ENCODE results near the gene KSR2. TPM values are rescaled to one million over a fixed set of nuclear protein-coding genes. Genes with fewer than 3 reads are reported as not detected.

Gene KSR2
- polyA plus RNA-seq, 1 experiment, result not detected

DNA sequence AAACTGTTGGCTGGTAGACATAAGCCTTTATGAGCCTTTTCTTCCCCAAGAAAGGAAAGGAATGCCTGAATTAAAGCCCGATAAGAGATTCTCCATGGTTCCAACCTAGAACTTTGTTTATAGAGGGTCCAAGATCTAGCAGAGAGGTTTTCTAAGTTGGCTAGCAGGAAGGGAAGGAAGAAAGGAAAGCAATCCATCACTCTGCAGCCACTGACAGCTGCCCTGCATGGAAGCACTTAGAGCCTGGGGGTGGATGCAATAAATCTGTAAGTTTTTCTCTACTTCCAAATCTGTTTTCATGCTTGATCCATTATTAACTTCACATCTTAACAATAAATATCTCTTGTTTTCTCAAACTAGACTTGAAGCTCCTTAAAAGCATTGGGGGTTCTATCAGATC, 224.4 kb downstream of the KSR2 start:
- Histone ChIP-seq H3K27me3 (ENCODE audit: control insufficient read depth, insufficient read depth, low read length) (no peaks in the 10 kb centered on the region), H3K4me3 (ENCODE audit: low read depth, low read length) (no peak overlapping the region), H3K36me3 (ENCODE audit: control insufficient read depth, insufficient read depth, low read length) (no peaks in the 10 kb centered on the region)
- CTCF ChIA-PET, result no interaction called here
- TF ChIP-seq, protein P1, sequence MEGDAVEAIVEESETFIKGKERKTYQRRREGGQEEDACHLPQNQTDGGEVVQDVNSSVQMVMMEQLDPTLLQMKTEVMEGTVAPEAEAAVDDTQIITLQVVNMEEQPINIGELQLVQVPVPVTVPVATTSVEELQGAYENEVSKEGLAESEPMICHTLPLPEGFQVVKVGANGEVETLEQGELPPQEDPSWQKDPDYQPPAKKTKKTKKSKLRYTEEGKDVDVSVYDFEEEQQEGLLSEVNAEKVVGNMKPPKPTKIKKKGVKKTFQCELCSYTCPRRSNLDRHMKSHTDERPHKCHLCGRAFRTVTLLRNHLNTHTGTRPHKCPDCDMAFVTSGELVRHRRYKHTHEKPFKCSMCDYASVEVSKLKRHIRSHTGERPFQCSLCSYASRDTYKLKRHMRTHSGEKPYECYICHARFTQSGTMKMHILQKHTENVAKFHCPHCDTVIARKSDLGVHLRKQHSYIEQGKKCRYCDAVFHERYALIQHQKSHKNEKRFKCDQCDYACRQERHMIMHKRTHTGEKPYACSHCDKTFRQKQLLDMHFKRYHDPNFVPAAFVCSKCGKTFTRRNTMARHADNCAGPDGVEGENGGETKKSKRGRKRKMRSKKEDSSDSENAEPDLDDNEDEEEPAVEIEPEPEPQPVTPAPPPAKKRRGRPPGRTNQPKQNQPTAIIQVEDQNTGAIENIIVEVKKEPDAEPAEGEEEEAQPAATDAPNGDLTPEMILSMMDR (IDR thresholded peaks at IDR 0.05; ENCODE audit: insufficient read depth, low read depth, low read length), result no peak
- POLR2A ChIA-PET, result no interaction called here
- DNase-seq (ENCODE audit: low read depth), result no peak

DNA sequence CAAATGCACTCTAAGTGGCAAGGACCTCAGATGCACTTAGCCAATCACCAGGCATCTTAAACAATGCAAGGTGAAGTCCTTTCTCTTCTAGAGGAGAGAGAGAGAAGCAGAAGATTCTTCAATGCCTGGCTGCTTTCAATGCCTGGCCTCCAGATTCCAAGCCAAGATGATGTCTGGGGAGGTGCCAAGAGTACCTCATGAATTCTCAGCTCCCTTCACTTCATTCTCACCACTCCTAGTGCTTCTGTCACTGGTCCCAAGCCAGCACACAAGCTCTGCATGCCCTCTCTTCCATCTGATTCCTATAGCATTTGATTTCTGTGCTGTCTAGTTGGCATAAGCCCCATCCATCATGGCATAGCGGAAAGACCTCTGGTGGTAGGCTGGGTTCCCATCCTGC, 225.0 kb downstream of the KSR2 start:
- H3K27me3 ChIP-seq (ENCODE audit: control insufficient read depth, insufficient read depth, low read length), result no peaks in the 10 kb centered on the region
- ChIA-PET POLR2A (no interaction called here), CTCF (no interaction called here)
- no peak for DNase-seq (ENCODE audit: low read depth)
- no peak overlapping the region for H3K4me3 ChIP-seq (ENCODE audit: low read depth, low read length)
- TF ChIP-seq, protein P1 (IDR thresholded peaks at IDR 0.05; ENCODE audit: insufficient read depth, low read depth, low read length), result no peak
- no peaks in the 10 kb centered on the region for H3K36me3 ChIP-seq (ENCODE audit: control insufficient read depth, insufficient read depth, low read length)

DNA sequence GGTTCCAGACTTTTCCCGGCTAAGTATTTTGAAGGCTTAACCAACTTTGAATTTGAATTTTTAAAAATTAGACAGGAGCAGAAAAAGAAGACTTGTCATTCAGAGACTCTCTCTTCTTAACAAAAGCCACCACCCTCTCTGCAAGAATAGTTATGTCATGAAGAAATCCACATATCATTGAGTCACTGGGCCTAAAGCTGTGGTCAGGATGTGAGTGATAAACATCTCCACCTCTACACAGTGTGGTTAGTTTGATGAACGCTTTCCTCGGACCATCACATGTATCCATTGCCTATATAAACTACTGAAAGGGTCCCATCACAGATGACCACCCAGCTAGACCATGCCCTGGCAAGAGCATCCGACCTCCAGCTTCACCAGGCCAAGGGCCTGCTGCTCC, 226.1 kb downstream of the KSR2 start:
- Histone ChIP-seq H3K4me3 (ENCODE audit: low read depth, low read length) (no peak overlapping the region), H3K36me3 (ENCODE audit: control insufficient read depth, insufficient read depth, low read length) (no peaks in the 10 kb centered on the region), H3K27me3 (ENCODE audit: control insufficient read depth, insufficient read depth, low read length) (no peaks in the 10 kb centered on the region)
- TF ChIP-seq, protein P1 (IDR thresholded peaks at IDR 0.05; ENCODE audit: insufficient read depth, low read depth, low read length), result no peak
- CTCF ChIA-PET, result no interaction called here
- POLR2A ChIA-PET, result no interaction called here
- no peak for DNase-seq (ENCODE audit: low read depth)

DNA sequence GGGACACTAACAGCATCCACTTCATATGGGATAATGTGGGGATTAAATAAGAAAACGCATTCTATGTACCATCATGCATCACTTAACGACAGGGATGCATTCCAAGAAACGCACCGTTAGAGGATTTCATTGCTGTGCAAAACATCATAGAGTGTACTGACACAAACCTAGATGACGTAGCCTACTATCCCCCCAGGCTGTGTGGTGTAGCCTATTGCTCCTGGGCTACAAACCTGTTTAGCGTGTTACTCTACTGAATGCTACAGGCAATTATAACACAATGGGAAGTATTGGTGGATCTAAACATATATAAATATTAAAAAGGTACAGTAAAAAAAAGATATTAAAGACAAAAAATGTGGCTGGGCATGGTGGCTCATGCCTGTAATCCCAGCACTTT, 230.6 kb downstream of the KSR2 start:
- no peaks in the 10 kb centered on the region for H3K27me3 ChIP-seq (ENCODE audit: control insufficient read depth, insufficient read depth, low read length)
- CTCF ChIA-PET, result interaction anchor here (0.6 to 1.2 kb wide), 2 partner anchors 10 to 15 kb away, joined by 3 read pairs; no protein-coding TSS in a partner anchor
- POLR2A ChIA-PET, result no interaction called here
- no peaks in the 10 kb centered on the region for H3K36me3 ChIP-seq (ENCODE audit: control insufficient read depth, insufficient read depth, low read length)
- TF ChIP-seq, protein P1 (IDR thresholded peaks at IDR 0.05; ENCODE audit: insufficient read depth, low read depth, low read length), result no peak
- no peak for DNase-seq (ENCODE audit: low read depth)
- H3K4me3 ChIP-seq (ENCODE audit: low read depth, low read length), result no peak overlapping the region

DNA sequence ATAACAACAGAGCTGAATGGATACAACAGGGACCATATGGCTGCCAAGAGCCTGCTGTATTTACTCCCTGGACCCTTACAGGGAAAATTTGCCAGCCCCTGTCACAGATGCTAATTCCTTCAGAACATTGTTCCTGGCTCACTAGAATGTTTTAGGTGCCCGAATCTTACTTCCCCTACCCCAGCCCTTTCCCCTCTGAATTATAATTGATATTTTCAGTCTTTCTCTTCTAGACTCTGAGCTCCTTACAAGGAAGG, 235.3 kb downstream of the KSR2 start:
- H3K36me3 ChIP-seq (ENCODE audit: control insufficient read depth, insufficient read depth, low read length), result no peaks in the 10 kb centered on the region
- CTCF ChIA-PET, result no interaction called here
- DNase-seq (ENCODE audit: low read depth), result no peak
- POLR2A ChIA-PET, result no interaction called here
- H3K4me3 ChIP-seq (ENCODE audit: low read depth, low read length), result no peak overlapping the region
- no peaks in the 10 kb centered on the region for H3K27me3 ChIP-seq (ENCODE audit: control insufficient read depth, insufficient read depth, low read length)
- TF ChIP-seq, protein P1 (IDR thresholded peaks at IDR 0.05; ENCODE audit: insufficient read depth, low read depth, low read length), result no peak

Measured in BJ (cell line).